Loucy (cell line): ENCODE results near the gene SMIM12.

Experiments
- EZH2phosphoT487 ChIP-seq: fragments of 200-600 bp; IDR thresholded peaks from 2 replicates; pipeline ENCODE4 v1.6.1; 2018; ENCODE audit warnings: antibody characterized with exemption, mild to moderate bottlenecking, moderate library complexity, borderline replicate concordance
- TF ChIP-seq, protein P1 (sequence below): fragments of 200-600 bp; sonication (generic); conservative IDR thresholded peaks from 2 replicates; pipeline ENCODE4 v1.5.1; 2014; ENCODE audit warnings: mild to moderate bottlenecking, antibody characterized with exemption, low read length

DNA sequence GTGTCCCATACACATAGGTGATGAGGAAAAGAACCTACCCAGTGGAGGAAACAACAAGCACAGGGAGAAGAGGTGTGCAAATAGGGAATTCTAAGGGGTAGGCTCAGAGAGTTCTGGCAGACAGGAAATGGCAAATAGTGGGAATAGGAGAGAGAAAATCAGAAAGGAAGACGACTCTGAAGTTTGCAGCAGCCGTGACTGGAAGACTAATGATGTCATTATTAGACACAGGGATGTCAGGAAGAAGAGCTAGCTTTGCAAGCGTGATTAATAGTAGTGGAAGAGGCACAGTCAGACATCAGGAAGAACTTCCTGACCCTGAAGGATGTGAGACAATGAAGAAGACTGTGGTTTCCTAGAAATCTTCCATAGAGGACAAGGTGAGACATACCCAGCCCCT, 48.8 kb upstream of the SMIM12 start:
- TF ChIP-seq, protein P1, sequence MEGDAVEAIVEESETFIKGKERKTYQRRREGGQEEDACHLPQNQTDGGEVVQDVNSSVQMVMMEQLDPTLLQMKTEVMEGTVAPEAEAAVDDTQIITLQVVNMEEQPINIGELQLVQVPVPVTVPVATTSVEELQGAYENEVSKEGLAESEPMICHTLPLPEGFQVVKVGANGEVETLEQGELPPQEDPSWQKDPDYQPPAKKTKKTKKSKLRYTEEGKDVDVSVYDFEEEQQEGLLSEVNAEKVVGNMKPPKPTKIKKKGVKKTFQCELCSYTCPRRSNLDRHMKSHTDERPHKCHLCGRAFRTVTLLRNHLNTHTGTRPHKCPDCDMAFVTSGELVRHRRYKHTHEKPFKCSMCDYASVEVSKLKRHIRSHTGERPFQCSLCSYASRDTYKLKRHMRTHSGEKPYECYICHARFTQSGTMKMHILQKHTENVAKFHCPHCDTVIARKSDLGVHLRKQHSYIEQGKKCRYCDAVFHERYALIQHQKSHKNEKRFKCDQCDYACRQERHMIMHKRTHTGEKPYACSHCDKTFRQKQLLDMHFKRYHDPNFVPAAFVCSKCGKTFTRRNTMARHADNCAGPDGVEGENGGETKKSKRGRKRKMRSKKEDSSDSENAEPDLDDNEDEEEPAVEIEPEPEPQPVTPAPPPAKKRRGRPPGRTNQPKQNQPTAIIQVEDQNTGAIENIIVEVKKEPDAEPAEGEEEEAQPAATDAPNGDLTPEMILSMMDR: no peak
- no peak for TF ChIP-seq EZH2phosphoT487
